Adrenal gland (tissue), 12 donors: Measurements from ENCODE around the gene ZNF91. TPM values are rescaled to one million over a fixed set of nuclear protein-coding genes. Genes with fewer than 3 reads are reported as not detected.
"Not testable (repeated sequence)": the region's sequence is repeated elsewhere in the genome, so short reads cannot be mapped to it uniquely, and the experiment has no call there.

ENCODE experiments used
- DNase-seq, 7 donors: peaks; one replicate each; pipeline ENCODE4 v3.0.0-alpha.2; 2019 to 2020
- H3K27ac ChIP-seq, 5 donors: fragments of 200-600 bp; sonication (generic) in 4 of 5; 1 replicate in 3 of 5; 2 replicates in 2 of 5; pipeline versions ENCODE4 v1.5.1 to v1.8.0; 2016 to 2020; ENCODE audit warnings: mild to moderate bottlenecking in 1 of 5
- H3K27me3 ChIP-seq: fragments of 200-600 bp; 2 replicates; pipeline ENCODE4 v1.8.0; 2021
- H3K36me3 ChIP-seq, 2 donors: fragments of 200-600 bp; replicated peaks in 1 of 2; 1 replicate in 1 of 2; 2 replicates in 1 of 2; pipeline versions ENCODE4 v1.5.1 to v1.8.0; 2018 to 2022
- H3K4me1 ChIP-seq, 2 donors: fragments of 200-600 bp; replicated peaks in 1 of 2; 1 replicate in 1 of 2; 2 replicates in 1 of 2; pipeline versions ENCODE4 v1.5.1 to v1.8.0; 2018 to 2021
- H3K4me3 ChIP-seq, 4 donors: fragments of 200-600 bp; sonication (generic) in 3 of 4; one replicate each; pipeline ENCODE4 v1.5.1; 2016 to 2018
- H3K9me3 ChIP-seq, 3 donors: fragments of 200-600 bp; sonication (generic) in 1 of 3; replicated peaks in 1 of 3; 1 replicate in 2 of 3; 2 replicates in 1 of 3; pipeline versions ENCODE4 v1.5.1 to v1.8.0; 2016 to 2021
- POLR2A ChIP-seq, 2 donors: fragments of 450-650 bp; IDR thresholded peaks; one replicate each; pipeline ENCODE4 v1.6.1; 2017; ENCODE audit warnings: antibody characterized with exemption in 2 of 2, mild to moderate bottlenecking in 2 of 2, moderate library complexity in 1 of 2
- WGBS, 4 donors: extraction: QIAGEN DNeasy Blood & Tissue Kit in 2 of 4; methylation state at CpG; one replicate each; pipeline versions ENCODE4 v1.1.5 to v1.1.7; 2013 to 2017; 5-methylcytosine and 5-hydroxymethylcytosine counted together
- intact Hi-C, 2 donors: fragments of 100-400 bp; cut with DNase I; formaldehyde crosslinking; loops; one replicate each; pipeline versions ENCODE4 v1.14.1 to v1.15.0; 2022 to 2023
- polyA plus RNA-seq, 3 donors: library from polyadenylated mRNA; stranded (reverse); fragments of 200-250 nt in 2 of 3; fragments of 350-450 nt in 1 of 3; fragmentation: Illumina TruSeq in 1 of 3; extraction: RNeasy Lipid Tissue Mini Kit (QIAGEN cat#74804) in 1 of 3; gene quantifications; one replicate each; pipeline ENCODE4 v1.2.3, GENCODE V29; 2013 to 2014
- total RNA-seq, 9 donors: library from RNA; depleted of rRNA in 4 of 9; stranded (reverse); fragments of >200 nt in 4 of 9; fragments of 120-200 nt in 1 of 9; fragmentation: NEBNext Ultra II Directional in 1 of 9; extraction: Animal tissue kit (Norgen Biotek cat#: 25700) in 1 of 9; gene quantifications; one replicate each; pipeline versions ENCODE4 v1.1.0 to v1.2.4, GENCODE V29; 2013 to 2023
- TF ChIP-seq, protein P1 (sequence below), 6 experiments: fragments of 450-650 bp in 4 of 6; fragments of 200-600 bp in 2 of 6; sonication (generic) in 1 of 6; IDR thresholded peaks; 1 replicate in 5 of 6; 2 replicates in 1 of 6; pipeline versions ENCODE4 v1.5.1 to v1.8.0; 2016 to 2021; ENCODE audit warnings: antibody characterized with exemption in 6 of 6, mild to moderate bottlenecking in 2 of 6, moderate library complexity in 1 of 6
- donor health status: healthy with polysubstance abuse.
- donor health status: Bipolar disorder and iron deficiency.
- donor health status: DM: yes; HTN: yes; CAD: no.
- donor health status: DM: no; HTN: no; CAD: no.
- donor health status: DM: no; HTN: no; CAD: no.
- donor health status: DM: yes; HTN: yes; CAD: no.

Gene ZNF91
- total and polyA plus RNA-seq, 12 donors = 12.9 to 81.1 (median 35.8) TPM

DNA sequence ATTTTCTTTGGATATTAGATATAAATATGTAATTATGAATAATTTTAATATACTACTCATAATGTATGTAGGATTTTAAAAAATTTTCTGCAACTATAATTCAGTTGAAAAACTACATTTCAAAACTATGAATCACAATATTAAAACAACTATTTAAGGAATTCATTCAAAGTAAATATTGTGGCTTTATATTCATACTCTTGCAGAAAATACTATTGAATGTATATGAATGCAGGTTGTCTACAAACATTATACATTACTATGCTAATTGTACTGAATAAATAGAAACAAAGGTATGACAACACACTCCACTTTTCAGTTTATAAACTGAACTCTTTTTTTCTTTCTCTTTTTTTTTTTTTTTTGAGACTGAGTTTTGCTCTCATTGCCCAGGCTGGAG, 14.2 kb downstream of the ZNF91 start:
- Histone ChIP-seq H3K9me3 (peaks cover 0 to 16% (median 3%) of the 10 kb centered on the region in 3 donors), H3K4me3 (no peak overlapping the region), H3K4me1 (peaks cover 5 to 8% of the 10 kb centered on the region in 2 donors), H3K27me3 (no peaks in the 10 kb centered on the region), H3K36me3 (peaks cover 0 to 6% of the 10 kb centered on the region in 2 donors), H3K27ac (no peak overlapping the region)
- intact Hi-C loops = no loop called here
- DNase-seq = no peak
- TF ChIP-seq, protein P1, sequence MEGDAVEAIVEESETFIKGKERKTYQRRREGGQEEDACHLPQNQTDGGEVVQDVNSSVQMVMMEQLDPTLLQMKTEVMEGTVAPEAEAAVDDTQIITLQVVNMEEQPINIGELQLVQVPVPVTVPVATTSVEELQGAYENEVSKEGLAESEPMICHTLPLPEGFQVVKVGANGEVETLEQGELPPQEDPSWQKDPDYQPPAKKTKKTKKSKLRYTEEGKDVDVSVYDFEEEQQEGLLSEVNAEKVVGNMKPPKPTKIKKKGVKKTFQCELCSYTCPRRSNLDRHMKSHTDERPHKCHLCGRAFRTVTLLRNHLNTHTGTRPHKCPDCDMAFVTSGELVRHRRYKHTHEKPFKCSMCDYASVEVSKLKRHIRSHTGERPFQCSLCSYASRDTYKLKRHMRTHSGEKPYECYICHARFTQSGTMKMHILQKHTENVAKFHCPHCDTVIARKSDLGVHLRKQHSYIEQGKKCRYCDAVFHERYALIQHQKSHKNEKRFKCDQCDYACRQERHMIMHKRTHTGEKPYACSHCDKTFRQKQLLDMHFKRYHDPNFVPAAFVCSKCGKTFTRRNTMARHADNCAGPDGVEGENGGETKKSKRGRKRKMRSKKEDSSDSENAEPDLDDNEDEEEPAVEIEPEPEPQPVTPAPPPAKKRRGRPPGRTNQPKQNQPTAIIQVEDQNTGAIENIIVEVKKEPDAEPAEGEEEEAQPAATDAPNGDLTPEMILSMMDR (IDR thresholded peaks at IDR 0.05) = no peak

DNA sequence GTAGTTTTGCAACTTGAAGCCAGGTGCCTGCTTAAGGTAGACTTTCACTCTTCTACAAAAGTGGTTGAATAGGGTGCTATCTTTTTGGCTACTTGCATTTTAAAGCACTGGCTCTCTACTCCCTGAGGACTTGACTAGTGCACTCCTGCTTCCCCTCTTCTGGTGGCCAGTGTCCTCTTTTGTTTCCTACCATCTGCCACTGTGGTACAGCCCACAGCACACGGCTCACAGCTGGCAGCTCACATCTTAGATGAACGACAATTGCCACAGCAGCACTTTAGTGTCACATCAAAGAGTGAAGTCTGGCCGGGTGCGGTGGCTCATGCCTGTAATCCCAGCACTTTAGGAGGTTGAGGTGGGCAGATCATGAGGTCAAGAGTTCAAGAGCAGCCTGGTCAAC, 15.6 kb downstream of the ZNF91 start:
- H3K27ac ChIP-seq, H3K27me3 ChIP-seq, H3K36me3 ChIP-seq, DNase-seq, H3K4me1 ChIP-seq, intact Hi-C loops, H3K4me3 ChIP-seq: not testable (repeated sequence)
- 67 to 85% (median 73%) methylated on average over 2 to 4 of the region's 4 CpGs for WGBS, 4 donors
- peaks cover 0 to 16% (median 0%) of the 10 kb centered on the region in 3 donors for H3K9me3 ChIP-seq

DNA sequence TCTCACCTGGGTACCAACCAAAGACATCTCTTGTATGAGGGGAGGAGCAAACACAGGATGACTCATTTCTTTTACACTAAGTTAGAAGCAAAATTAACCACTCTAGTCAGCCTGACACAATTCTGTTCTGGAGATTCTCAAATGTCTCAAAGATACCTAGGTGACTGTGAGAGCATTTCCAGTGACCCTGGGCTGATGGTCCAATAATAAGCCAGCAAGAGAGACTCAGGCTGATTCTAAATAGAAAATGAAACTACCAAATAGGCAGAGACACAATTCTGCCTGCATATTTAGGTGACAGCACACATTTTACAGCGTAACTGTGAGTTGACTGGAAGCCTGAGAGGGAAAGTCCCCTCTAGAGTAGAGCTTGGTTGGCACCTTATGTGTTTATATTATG, 16.3 kb downstream of the ZNF91 start:
- WGBS, 4 donors = 64 to 84% (median 70%) methylated on average over 1 of the region's 1 CpG
- H3K4me3 ChIP-seq = no peak overlapping the region
- no peaks in the 10 kb centered on the region for H3K27me3 ChIP-seq
- no peak for TF ChIP-seq POLR2A (IDR thresholded peaks at IDR 0.05)
- TF ChIP-seq, protein P1 (IDR thresholded peaks at IDR 0.05) = no peak
- H3K27ac ChIP-seq = no peak overlapping the region
- no peak for DNase-seq
- H3K36me3 ChIP-seq = peaks cover 0 to 6% of the 10 kb centered on the region in 2 donors
- H3K4me1 ChIP-seq = peaks cover 5 to 8% of the 10 kb centered on the region in 2 donors
- peaks cover 0 to 16% (median 0%) of the 10 kb centered on the region in 3 donors for H3K9me3 ChIP-seq
- intact Hi-C loops = no loop called here

DNA sequence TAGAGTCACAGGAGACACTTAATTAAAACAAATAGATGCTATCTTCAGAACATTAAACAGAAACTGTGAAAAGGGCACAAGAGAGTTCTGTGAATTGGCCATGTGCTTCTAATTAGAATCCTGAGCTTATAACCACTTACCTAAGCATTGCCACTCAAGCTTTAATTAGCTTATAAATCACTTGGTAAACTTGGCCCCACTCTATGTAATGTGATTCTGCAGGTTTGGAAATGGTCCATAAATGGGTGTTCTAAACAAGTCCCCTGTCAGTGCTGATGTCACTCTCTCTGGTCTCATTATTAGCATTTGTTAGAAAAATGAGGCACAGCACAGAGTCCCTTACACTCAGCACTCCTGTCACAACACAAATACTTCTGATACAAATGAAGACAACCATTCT, 18.0 kb downstream of the ZNF91 start:
- Histone ChIP-seq H3K27ac (no peak overlapping the region), H3K9me3 (peaks cover 0 to 7% (median 0%) of the 10 kb centered on the region in 3 donors), H3K36me3 (peaks cover 0 to 16% of the 10 kb centered on the region in 2 donors), H3K4me3 (no peak overlapping the region), H3K27me3 (no peaks in the 10 kb centered on the region), H3K4me1 (peaks cover 5 to 8% of the 10 kb centered on the region in 2 donors)
- no peak for TF ChIP-seq POLR2A (IDR thresholded peaks at IDR 0.05)
- TF ChIP-seq, protein P1 (IDR thresholded peaks at IDR 0.05) = no peak
- intact Hi-C loops = no loop called here
- DNase-seq = no peak

GRCh38 chr19:23366437-23366836, 28.8 kb downstream of the ZNF91 start:
- 96 to 98% (median 97%) methylated on average over 4 of the region's 4 CpGs for WGBS, 4 donors
- no peak for TF ChIP-seq POLR2A (IDR thresholded peaks at IDR 0.05)
- TF ChIP-seq, protein P1 (IDR thresholded peaks at IDR 0.05) = no peak
- H3K36me3 ChIP-seq = peaks cover 0 to under 1% of the 10 kb centered on the region in 2 donors
- H3K27me3 ChIP-seq = no peaks in the 10 kb centered on the region
- H3K4me1 ChIP-seq = no peaks in the 10 kb centered on the region
- peaks cover 5 to 61% (median 28%) of the 10 kb centered on the region in 3 donors for H3K9me3 ChIP-seq
- intact Hi-C loops = no loop called here
- no peak overlapping the region for H3K4me3 ChIP-seq
- H3K27ac ChIP-seq = no peak overlapping the region
- no peak for DNase-seq

- H3K9me3 ChIP-seq = peaks cover 5 to 65% (median 31%) of the 10 kb centered on the region in 3 donors
- not testable (repeated sequence) for H3K36me3 ChIP-seq
Observed at GRCh38 chr19:23366031-23366430, 29.2 kb downstream of the ZNF91 start.

More at GRCh38 chr19:23366031-23366430, 29.2 kb downstream of the ZNF91 start:
- H3K27ac ChIP-seq, H3K4me1 ChIP-seq, DNase-seq, H3K27me3 ChIP-seq, H3K4me3 ChIP-seq, intact Hi-C loops: not testable (repeated sequence)
- WGBS, 4 donors = 95 to 97% (median 97%) methylated on average over 4 to 18 of the region's 18 CpGs
